ENCODE results near the gene TENM4.
"Not testable (repeated sequence)": the region's sequence is repeated elsewhere in the genome, so short reads cannot be mapped to it uniquely, and the experiment has no call there.

Gene TENM4

DNA sequence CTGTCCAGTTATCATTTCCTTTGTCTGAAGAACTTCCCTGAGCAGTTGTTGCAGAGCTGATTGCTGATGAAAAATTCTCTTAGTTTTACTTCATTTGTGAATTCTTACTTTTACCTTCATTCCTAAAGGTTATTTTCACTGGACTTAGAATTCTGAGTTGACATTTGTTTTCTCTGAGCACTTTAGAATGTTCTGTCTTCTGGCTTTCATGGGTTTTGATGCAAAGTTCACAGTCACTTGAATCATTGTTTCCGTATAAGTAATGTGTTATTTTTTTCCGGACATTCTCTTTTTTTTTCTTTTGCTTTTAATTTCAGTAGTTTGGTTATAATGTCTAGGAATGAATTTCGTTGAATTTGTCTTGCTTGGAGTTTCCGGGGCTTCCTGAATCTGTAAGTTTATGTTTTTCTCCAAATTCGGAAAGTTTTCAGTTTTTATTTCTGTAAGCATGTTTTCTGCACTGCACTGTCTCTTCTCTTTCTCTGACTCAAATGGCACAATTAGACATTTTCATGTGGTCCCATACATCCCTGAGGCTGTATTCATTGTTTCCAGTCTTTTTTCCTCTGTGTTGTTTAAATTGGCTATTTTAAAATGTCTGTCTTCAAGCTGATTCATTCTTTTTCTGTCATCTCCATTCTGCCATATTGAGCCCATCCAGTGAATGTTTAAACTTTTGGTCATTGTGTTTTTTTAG is 797.7 kb downstream of the TENM4 start:
- no peak for DNase-seq (ENCODE audit: low spot score)

GRCh38 chr11:78641541-78641940 is 799.3 kb downstream of the TENM4 start:
- no peak for DNase-seq (ENCODE audit: low spot score)

- no peak for DNase-seq (ENCODE audit: low spot score)
Observed at GRCh38 chr11:78638704-78639380, 802.0 kb downstream of the TENM4 start.

DNA sequence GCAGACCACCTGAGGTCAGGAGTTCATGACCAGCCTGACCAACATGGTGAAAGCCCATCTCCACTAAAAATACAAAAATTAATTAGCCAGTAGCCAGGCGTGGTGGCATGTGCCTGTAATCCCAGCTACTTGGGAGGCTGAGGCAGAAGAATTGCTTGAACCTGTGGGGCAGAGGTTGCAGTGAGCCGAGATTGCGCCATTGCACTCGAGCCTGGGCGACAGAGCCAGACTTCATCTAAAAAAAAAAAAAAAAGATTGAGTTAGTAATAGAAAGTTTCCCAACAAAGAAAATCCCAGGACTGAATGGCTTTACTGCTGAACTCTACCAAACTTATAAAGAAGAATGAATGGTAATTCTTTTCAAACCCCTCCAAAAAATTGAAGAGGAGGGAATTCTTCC is 803.3 kb downstream of the TENM4 start:
- DNase-seq (ENCODE audit: low spot score) = not testable (repeated sequence)

GRCh38 chr11:78635814-78636506 is 804.9 kb downstream of the TENM4 start:
- no peak for DNase-seq (ENCODE audit: low spot score)

DNA sequence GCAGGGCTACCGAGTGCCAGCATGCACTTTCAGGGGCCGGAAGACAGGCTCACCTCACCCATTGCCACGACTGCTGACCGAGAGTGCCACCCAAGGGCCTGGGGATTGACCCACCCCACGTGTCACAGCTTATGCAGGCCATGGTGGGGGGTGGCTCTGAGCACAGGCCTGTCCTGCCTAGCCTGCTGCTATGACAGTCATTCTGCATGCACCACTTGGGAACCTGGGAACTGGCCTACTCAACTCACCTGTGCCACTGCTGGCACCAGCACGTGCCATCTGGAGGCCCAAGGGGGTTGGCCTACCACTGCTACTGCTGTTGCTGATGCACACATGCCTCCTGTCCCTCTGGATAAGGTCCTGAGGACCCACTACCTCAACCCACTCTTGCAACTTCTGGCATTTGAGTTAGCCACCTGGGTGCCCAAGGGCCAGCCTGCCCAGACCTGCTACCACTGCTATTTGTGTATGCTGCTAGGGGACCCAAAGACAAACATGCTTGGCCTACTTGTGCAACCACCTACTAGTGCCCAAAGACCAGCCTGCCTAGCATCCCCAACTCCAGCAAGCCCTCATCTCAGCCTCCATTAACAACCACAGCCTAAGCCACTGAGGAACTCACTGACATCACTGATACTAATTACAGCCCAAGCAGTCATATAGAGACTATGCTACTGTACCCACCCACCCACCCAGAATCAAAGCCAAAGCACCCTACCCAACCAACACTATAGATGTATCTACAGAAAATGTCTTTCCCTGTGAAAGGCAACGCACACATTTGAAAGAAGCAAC is 807.1 kb downstream of the TENM4 start:
- no peak for DNase-seq (ENCODE audit: low spot score)

DNA sequence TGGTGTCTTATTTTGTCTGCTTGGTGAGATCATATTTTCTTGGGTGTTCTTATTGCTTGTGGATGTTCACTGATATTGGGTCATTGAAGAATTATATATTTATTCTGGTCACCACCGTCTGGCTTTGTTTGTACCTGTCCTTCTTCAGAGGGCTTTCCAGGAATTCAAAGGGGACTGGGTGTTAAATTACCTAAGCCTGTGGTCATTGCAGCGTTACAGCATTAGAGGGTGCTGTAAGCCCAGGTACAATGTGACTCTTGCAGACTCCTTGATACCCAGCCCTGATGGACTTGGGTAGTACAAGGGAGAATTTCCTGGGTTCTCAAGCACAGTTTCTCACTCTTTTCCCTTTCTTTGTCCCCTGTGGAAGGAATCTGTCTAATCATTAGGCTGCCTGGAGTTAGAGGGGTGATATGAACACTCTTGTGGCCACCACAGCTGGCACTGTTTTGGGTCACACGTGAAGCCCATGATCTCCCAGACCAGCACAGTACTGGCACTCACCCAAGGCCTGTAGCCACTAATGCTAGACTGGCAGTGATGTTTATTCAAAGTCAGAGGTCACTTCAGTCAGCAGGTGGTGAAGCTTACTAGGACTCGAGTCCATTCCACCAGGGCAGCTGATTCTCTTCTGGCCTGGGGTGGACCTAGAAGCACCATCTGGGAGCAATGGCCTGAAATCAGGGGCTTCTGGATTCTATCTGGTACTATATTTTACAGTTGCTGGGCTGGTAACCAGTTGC is 810.1 kb downstream of the TENM4 start:
- DNase-seq (ENCODE audit: low spot score) = no peak

DNA sequence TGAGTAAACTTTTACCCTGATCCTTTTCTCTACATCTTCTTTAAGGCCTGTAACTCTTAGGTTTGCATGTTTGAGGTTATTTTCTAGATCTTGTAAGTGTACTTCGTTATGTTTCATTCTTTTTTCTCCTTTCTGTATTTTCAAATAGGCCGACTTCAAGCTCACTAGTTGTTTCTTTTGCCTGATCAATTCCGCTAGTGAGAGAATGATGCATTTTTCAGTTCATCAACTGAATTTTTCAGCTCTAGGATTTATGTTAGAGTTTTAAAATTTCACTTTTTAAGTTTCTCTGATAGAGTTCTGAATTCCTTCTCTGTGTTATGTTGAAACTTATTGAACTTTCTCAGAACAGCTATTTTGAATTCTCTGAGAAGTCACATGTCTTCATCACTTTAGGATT is 810.7 kb downstream of the TENM4 start:
- DNase-seq (ENCODE audit: low spot score) = no peak

GRCh38 chr11:78622666-78623065 is 818.2 kb downstream of the TENM4 start:
- DNase-seq (ENCODE audit: low spot score) = no peak

DNA sequence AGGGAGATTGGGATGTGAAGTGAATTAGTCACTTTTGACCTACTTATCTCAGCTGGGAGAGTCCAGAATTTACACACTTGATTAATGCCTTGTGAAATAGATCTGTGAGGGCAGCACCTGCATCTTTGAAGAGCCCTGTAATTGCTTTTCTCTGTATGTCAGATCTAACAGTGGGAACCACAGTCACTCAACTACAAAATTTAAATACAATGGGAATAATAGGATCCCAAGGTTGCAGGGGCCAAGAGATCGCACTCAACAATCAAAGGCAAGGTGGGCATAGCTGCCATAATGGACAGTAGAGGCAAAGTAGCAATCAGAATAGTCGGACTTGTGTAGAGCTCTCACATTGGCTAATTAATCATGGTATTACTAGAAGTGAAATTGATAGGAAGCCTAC is 820.7 kb downstream of the TENM4 start:
- no peak for DNase-seq (ENCODE audit: low spot score)

GRCh38 chr11:78615724-78616123 is 825.1 kb downstream of the TENM4 start:
- no peak for DNase-seq (ENCODE audit: low spot score)

- DNase-seq (ENCODE audit: low spot score) = no peak
Observed at GRCh38 chr11:78613378-78613813, 827.4 kb downstream of the TENM4 start.

GRCh38 chr11:78612721-78613377 is 828.0 kb downstream of the TENM4 start:
- DNase-seq (ENCODE audit: low spot score) = no peak

- DNase-seq (ENCODE audit: low spot score) = not testable (repeated sequence)
Observed at GRCh38 chr11:78609321-78609720, 831.5 kb downstream of the TENM4 start.

GRCh38 chr11:78607696-78608095 is 833.1 kb downstream of the TENM4 start:
- DNase-seq (ENCODE audit: low spot score) = no peak

GRCh38 chr11:78606667-78607066 is 834.2 kb downstream of the TENM4 start:
- DNase-seq (ENCODE audit: low spot score) = no peak

GRCh38 chr11:78605296-78605695 is 835.5 kb downstream of the TENM4 start:
- DNase-seq (ENCODE audit: low spot score) = no peak

- no peak for DNase-seq (ENCODE audit: low spot score)
Observed at GRCh38 chr11:78603792-78604191, 837.0 kb downstream of the TENM4 start.
